Adipose tissue (tissue), 3 donors: Measurements from ENCODE around the gene KIAA2012. TPM values are rescaled to one million over a fixed set of nuclear protein-coding genes. Genes with fewer than 3 reads are reported as not detected.

Experiments
- H3K27ac ChIP-seq: one replicate; pipeline ENCODE4 v1.5.1; 2013; ENCODE audit warnings: low read depth, low read length
- WGBS, 3 donors: extraction: QIAGEN DNeasy Blood & Tissue Kit; methylation state at CpG; one replicate each; pipeline ENCODE4 v1.1.7; 2013; 5-methylcytosine and 5-hydroxymethylcytosine counted together
- polyA plus RNA-seq, 3 donors: library from polyadenylated mRNA; stranded (reverse); fragments of 200-250 nt; gene quantifications; one replicate each; pipeline ENCODE4 v1.2.3, GENCODE V29; 2013
- donor health status: healthy with polysubstance abuse.
- donor health status: Bipolar disorder and iron deficiency.
- donor health status: healthy.

The KIAA2012 gene
- polyA plus RNA-seq, 3 donors = 0.01 to 0.11 TPM; not detected in 1

- 43 to 61% (median 47%) methylated on average over 13 of the region's 13 CpGs for WGBS, 3 donors
- H3K27ac ChIP-seq = no peak overlapping the region
Measured at GRCh38 chr2:202039278-202040078, 33.6 kb upstream of the KIAA2012 start.

GRCh38 chr2:202040079-202040844, 32.8 kb upstream of the KIAA2012 start:
- H3K27ac ChIP-seq = no peak overlapping the region
- WGBS, 3 donors = 80 to 87% (median 80%) methylated on average over 4 of the region's 4 CpGs

- 86 to 93% (median 92%) methylated on average over 5 of the region's 5 CpGs for WGBS, 3 donors
- H3K27ac ChIP-seq = no peak overlapping the region
Measured at GRCh38 chr2:202042444-202042843, 30.6 kb upstream of the KIAA2012 start.

GRCh38 chr2:202043475-202043874, 29.6 kb upstream of the KIAA2012 start:
- 75 to 87% (median 83%) methylated on average over 6 of the region's 6 CpGs for WGBS, 3 donors
- no peak overlapping the region for H3K27ac ChIP-seq

GRCh38 chr2:202044777-202045176, 28.3 kb upstream of the KIAA2012 start:
- H3K27ac ChIP-seq = no peak overlapping the region

GRCh38 chr2:202046572-202046971, 26.5 kb upstream of the KIAA2012 start:
- H3K27ac ChIP-seq = no peak overlapping the region
- WGBS, 3 donors = 72 to 88% (median 82%) methylated on average over 7 of the region's 7 CpGs

- no peak overlapping the region for H3K27ac ChIP-seq
- WGBS, 3 donors = 97 to 98% (median 98%) methylated on average over 2 of the region's 2 CpGs
Measured at GRCh38 chr2:202049092-202049728, 23.8 kb upstream of the KIAA2012 start.

- WGBS, 3 donors = 93 to 97% (median 97%) methylated on average over 1 of the region's 1 CpG
- H3K27ac ChIP-seq = no peak overlapping the region
Measured at GRCh38 chr2:202049840-202050239, 23.2 kb upstream of the KIAA2012 start.

GRCh38 chr2:202050652-202051051, 22.4 kb upstream of the KIAA2012 start:
- no peak overlapping the region for H3K27ac ChIP-seq

- 59 to 68% (median 60%) methylated on average over 8 of the region's 8 CpGs for WGBS, 3 donors
- no peak overlapping the region for H3K27ac ChIP-seq
Measured at GRCh38 chr2:202051499-202052161, 21.4 kb upstream of the KIAA2012 start.

GRCh38 chr2:202052235-202052634, 20.8 kb upstream of the KIAA2012 start:
- no peak overlapping the region for H3K27ac ChIP-seq
- WGBS, 3 donors = 69 to 92% (median 74%) methylated on average over 1 of the region's 1 CpG

- WGBS, 3 donors = 50 to 80% (median 73%) methylated on average over 3 of the region's 3 CpGs
- no peak overlapping the region for H3K27ac ChIP-seq
Measured at GRCh38 chr2:202054679-202055078, 18.4 kb upstream of the KIAA2012 start.

GRCh38 chr2:202056611-202057010, 16.4 kb upstream of the KIAA2012 start:
- no peak overlapping the region for H3K27ac ChIP-seq
- WGBS, 3 donors = 32 to 61% (median 44%) methylated on average over 2 of the region's 2 CpGs

GRCh38 chr2:202060218-202060617, 12.8 kb upstream of the KIAA2012 start:
- no peak overlapping the region for H3K27ac ChIP-seq
- 87 to 93% (median 91%) methylated on average over 3 of the region's 3 CpGs for WGBS, 3 donors

- WGBS, 3 donors = 92 to 99% (median 93%) methylated on average over 2 of the region's 2 CpGs
Measured at GRCh38 chr2:202061695-202062094, 11.4 kb upstream of the KIAA2012 start.

GRCh38 chr2:202064171-202064880, 8.7 kb upstream of the KIAA2012 start:
- H3K27ac ChIP-seq = no peak overlapping the region
- WGBS, 3 donors = 29 to 41% (median 31%) methylated on average over 3 of the region's 3 CpGs

More at GRCh38 chr2:202061695-202062094, 11.4 kb upstream of the KIAA2012 start:
- no peak overlapping the region for H3K27ac ChIP-seq

GRCh38 chr2:202064881-202065230, 8.2 kb upstream of the KIAA2012 start:
- no peak overlapping the region for H3K27ac ChIP-seq
- WGBS, 3 donors = 90 to 94% (median 90%) methylated on average over 3 of the region's 3 CpGs

- no peak overlapping the region for H3K27ac ChIP-seq
- WGBS, 3 donors = 79 to 88% (median 86%) methylated on average over 3 of the region's 3 CpGs
Measured at GRCh38 chr2:202065876-202066275, 7.2 kb upstream of the KIAA2012 start.
